OCI-LY7 (cell line): ENCODE results near the gene KPNA1. TPM values are rescaled to one million over a fixed set of nuclear protein-coding genes. Genes with fewer than 3 reads are reported as not detected.

Source experiments
- BruUV-seq: library from RNA; stranded (reverse); fragments of 400-500 nt; replicated peaks from 2 replicates; lab custom pipeline; 2021; lab: Mats Ljungman, UMichigan
- CTCF ChIA-PET: fragments of 300-600 bp; sonication (Branson Sonifier 250); formaldehyde crosslinking; loops from one replicate; lab custom pipeline; 2022; ENCODE audit warnings: antibody characterized with exemption; ENCODE audit not compliant: unreplicated experiment; lab: Charles Lee
- POLR2A ChIA-PET: fragments of 300-600 bp; sonication (Branson Sonifier 250); formaldehyde crosslinking; loops from one replicate; lab custom pipeline; 2022; ENCODE audit warnings: antibody characterized with exemption; lab: Charles Lee
- DNase-seq: peaks from one replicate; pipeline ENCODE4 v3.0.0-alpha.2; 2015; ENCODE audit warnings: low spot score
- H2AFZ ChIP-seq: fragments of 200-600 bp; sonication (generic), shearing (Covaris generic); 2 replicates; pipeline ENCODE4 v1.6.1; 2014; ENCODE audit warnings: mild to moderate bottlenecking, antibody characterized with exemption, low read length, moderate library complexity
- H3K27ac ChIP-seq: fragments of 200-600 bp; sonication (generic); 2 replicates; pipeline ENCODE4 v1.5.1; 2014; ENCODE audit warnings: mixed run types, low read depth, mild to moderate bottlenecking, moderate library complexity, low read length, inconsistent platforms; ENCODE audit not compliant: poor library complexity, severe bottlenecking
- H3K36me3 ChIP-seq: fragments of 200-600 bp; sonication (generic); 2 replicates; pipeline ENCODE4 v1.6.1; 2014; ENCODE audit warnings: mild to moderate bottlenecking, antibody characterized with exemption, low read length, moderate library complexity, mixed read lengths; ENCODE audit not compliant: insufficient read depth
- H3K4me1 ChIP-seq: fragments of 200-600 bp; sonication (generic); 2 replicates; pipeline ENCODE4 v1.5.1; 2014; ENCODE audit warnings: mild to moderate bottlenecking, low read length; ENCODE audit not compliant: insufficient read depth, poor library complexity, severe bottlenecking
- H3K4me2 ChIP-seq: fragments of 200-600 bp; sonication (generic); 2 replicates; pipeline ENCODE4 v1.6.1; 2014; ENCODE audit warnings: mild to moderate bottlenecking, low read length
- H3K4me3 ChIP-seq: fragments of 200-600 bp; sonication (generic); 2 replicates; pipeline ENCODE4 v1.5.1; 2014; ENCODE audit warnings: mild to moderate bottlenecking, low read depth, low read length; ENCODE audit not compliant: poor library complexity, severe bottlenecking
- H3K79me2 ChIP-seq: fragments of 200-600 bp; sonication (generic); 2 replicates; pipeline ENCODE4 v1.6.1; 2016; ENCODE audit warnings: low read depth, mild to moderate bottlenecking, low read length, moderate library complexity, mixed read lengths; ENCODE audit not compliant: insufficient read depth
- H3K9me2 ChIP-seq: fragments of 200-600 bp; sonication (generic); 2 replicates; pipeline ENCODE4 v1.6.1; 2016; ENCODE audit warnings: mild to moderate bottlenecking, low read length, mixed read lengths; ENCODE audit not compliant: insufficient read depth
- H3K9me3 ChIP-seq: fragments of 200-600 bp; sonication (generic); 2 replicates; pipeline ENCODE4 v1.6.1; 2014; ENCODE audit warnings: mild to moderate bottlenecking, mixed run types, low read length, mixed read lengths
- H4K20me1 ChIP-seq: fragments of 200-600 bp; sonication (generic); 2 replicates; pipeline ENCODE4 v1.6.1; 2014; ENCODE audit warnings: mild to moderate bottlenecking, antibody characterized with exemption, low read length, moderate library complexity, mixed read lengths; ENCODE audit not compliant: insufficient read depth
- CTCF ChIP-seq: fragments of 200-600 bp; sonication (generic); conservative IDR thresholded peaks from 2 replicates; pipeline ENCODE4 v1.5.1; 2014; ENCODE audit warnings: mild to moderate bottlenecking, antibody characterized with exemption, low read length, moderate library complexity, mixed read lengths
- EZH2phosphoT487 ChIP-seq: fragments of 200-600 bp; sonication (generic); IDR thresholded peaks from 2 replicates; pipeline ENCODE4 v1.6.1; 2018; ENCODE audit warnings: low read depth, borderline replicate concordance, mild to moderate bottlenecking, mixed run types, antibody characterized with exemption, low read length, moderate library complexity, mixed read lengths
- intact Hi-C: fragments of 100-400 bp; cut with micrococcal nuclease; formaldehyde crosslinking; loops from one replicate; pipeline ENCODE4 v1.10.0; 2022; ENCODE audit not compliant: unreplicated experiment
- total RNA-seq, 2 experiments: library from RNA; depleted of rRNA in 1 of 2; stranded (reverse); fragments of >200 nt in 1 of 2; shearing (Covaris generic) in 1 of 2; gene quantifications; 2 replicates each; pipeline ENCODE4 v1.2.3, GENCODE V29; 2014 to 2022

Gene KPNA1
- total RNA-seq, 2 experiments from 2014 or later = 20.0 to 77.5 TPM

GRCh38 chr3:122506450-122506849 is 8.3 kb downstream of the KPNA1 start:
- H3K9me3 ChIP-seq = no peaks in the 10 kb centered on the region; the same call in 1 of the 2 replicates
- no TSS peak for BruUV-seq
- intact Hi-C loops = no loop called here
- H3K4me3 ChIP-seq = no peak overlapping the region
- no peak overlapping the region for H3K27ac ChIP-seq
- peaks cover 100% of the 10 kb centered on the region for H3K79me2 ChIP-seq
- no peak overlapping the region for H3K4me2 ChIP-seq
- DNase-seq = no peak
- ChIA-PET CTCF (no interaction called here), POLR2A (no interaction called here)
- H3K9me2 ChIP-seq = no peaks in the 10 kb centered on the region
- H3K36me3 ChIP-seq = peaks cover 63% of the 10 kb centered on the region
- TF ChIP-seq CTCF (no peak), EZH2phosphoT487 (no peak)
- H3K4me1 ChIP-seq = peaks cover under 1% of the 10 kb centered on the region
- peaks cover 38% of the 10 kb centered on the region for H4K20me1 ChIP-seq
- H2AFZ ChIP-seq = no peak overlapping the region

DNA sequence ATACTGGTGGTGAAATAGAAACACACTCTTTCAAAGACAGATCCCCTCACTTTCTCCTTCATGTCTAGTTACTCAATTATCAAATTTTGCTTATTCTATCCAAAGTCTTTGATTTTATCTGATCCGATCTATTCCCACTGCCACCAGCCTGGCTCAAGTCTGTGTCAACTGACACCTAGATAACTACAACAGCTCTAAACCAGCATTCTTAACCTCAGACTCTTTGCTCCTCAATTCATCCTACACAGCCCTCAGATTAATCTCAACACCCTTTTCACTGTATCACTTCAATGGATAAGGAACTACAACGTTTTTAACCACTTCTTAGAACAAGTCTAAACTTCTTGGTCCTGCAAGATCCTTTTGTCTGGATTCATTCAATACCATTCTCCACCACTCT is 9.1 kb downstream of the KPNA1 start:
- ChIA-PET CTCF (no interaction called here), POLR2A (interaction anchor here (0.7 kb wide), 2 partner anchors 9 to 79 kb away, joined by 3 to 5 read pairs; partner anchors contain the start of gene KPNA1)
- Histone ChIP-seq H3K79me2 (peaks cover 99% of the 10 kb centered on the region), H3K4me1 (no peaks in the 10 kb centered on the region), H3K36me3 (peaks cover 61% of the 10 kb centered on the region), H3K9me2 (no peaks in the 10 kb centered on the region), H2AFZ (no peak overlapping the region), H3K9me3 (no peaks in the 10 kb centered on the region; the same call in 1 of the 2 replicates), H3K27ac (no peak overlapping the region), H4K20me1 (peaks cover 33% of the 10 kb centered on the region; the same call in 1 of the 2 replicates), H3K4me2 (no peak overlapping the region), H3K4me3 (no peak overlapping the region)
- no TSS peak for BruUV-seq
- no peak for DNase-seq
- intact Hi-C loops = no loop called here
- TF ChIP-seq CTCF = no peak
- no peak for TF ChIP-seq EZH2phosphoT487

- Histone ChIP-seq H4K20me1 (peaks cover 16% of the 10 kb centered on the region; the same call in 1 of the 2 replicates), H3K9me3 (no peaks in the 10 kb centered on the region; the same call in 1 of the 2 replicates), H2AFZ (no peak overlapping the region), H3K4me3 (no peak overlapping the region), H3K9me2 (no peaks in the 10 kb centered on the region), H3K4me1 (no peaks in the 10 kb centered on the region), H3K27ac (no peak overlapping the region), H3K36me3 (peaks cover 41% of the 10 kb centered on the region), H3K79me2 (peaks cover 99% of the 10 kb centered on the region), H3K4me2 (no peak overlapping the region)
- no peak for DNase-seq
- TF ChIP-seq CTCF = no peak
- TF ChIP-seq EZH2phosphoT487 = no peak
- intact Hi-C loops = no loop called here
- ChIA-PET POLR2A (no interaction called here), CTCF (no interaction called here)
- BruUV-seq = no TSS peak
Observed at GRCh38 chr3:122502941-122503340, 11.8 kb downstream of the KPNA1 start.
